Progenitor cell of endocrine pancreas (in vitro differentiated cells): ENCODE data around the gene CCDC85B. TPM values are rescaled to one million over a fixed set of nuclear protein-coding genes. Genes with fewer than 3 reads are reported as not detected.

Experiments used
- DNase-seq: peaks from one replicate; pipeline ENCODE4 v3.0.0; 2021; ENCODE audit warnings: low spot score; ENCODE audit not compliant: unreplicated experiment
- H3K27ac Mint-ChIP-seq: 2 replicates; pipeline ENCODE4 v1.8.0; 2021; ENCODE audit warnings: mild to moderate bottlenecking, moderate library complexity, mixed read lengths
- H3K27me3 Mint-ChIP-seq: 2 replicates; pipeline ENCODE4 v1.8.0; 2021; ENCODE audit warnings: mixed read lengths
- H3K36me3 Mint-ChIP-seq: 2 replicates; pipeline ENCODE4 v1.8.0; 2022; ENCODE audit warnings: mixed read lengths; ENCODE audit not compliant: insufficient read depth
- H3K4me1 Mint-ChIP-seq: 2 replicates; pipeline ENCODE4 v1.8.0; 2021; ENCODE audit warnings: low read depth, mixed read lengths
- H3K4me3 Mint-ChIP-seq: 2 replicates; pipeline ENCODE4 v1.8.0; 2021; ENCODE audit warnings: low read depth, mild to moderate bottlenecking, moderate library complexity, mixed read lengths
- H3K9me3 Mint-ChIP-seq: 2 replicates; pipeline ENCODE4 v1.8.0; 2021; ENCODE audit warnings: low read depth, mixed read lengths
- total RNA-seq: library from RNA; stranded (reverse); gene quantifications from 2 replicates; pipeline ENCODE4 v1.2.1, GENCODE V29; 2021
- TF ChIP-seq, protein P1 (sequence below): fragments of 200-600 bp; sonication (generic); IDR thresholded peaks from one replicate; pipeline ENCODE4 v1.5.0; 2021; ENCODE audit warnings: antibody characterized with exemption, mild to moderate bottlenecking; ENCODE audit not compliant: unreplicated experiment

CCDC85B gene
- total RNA-seq, 1 donor from 2014 or later, result 7.4 TPM

- Mint-ChIP-seq H3K36me3 (peaks cover 6% of the 10 kb centered on the region), H3K4me3 (no peak overlapping the region), H3K4me1 (peaks cover 30% of the 10 kb centered on the region), H3K27me3 (peaks cover 8% of the 10 kb centered on the region), H3K9me3 (no peaks in the 10 kb centered on the region), H3K27ac (no peak overlapping the region)
- TF ChIP-seq, protein P1, sequence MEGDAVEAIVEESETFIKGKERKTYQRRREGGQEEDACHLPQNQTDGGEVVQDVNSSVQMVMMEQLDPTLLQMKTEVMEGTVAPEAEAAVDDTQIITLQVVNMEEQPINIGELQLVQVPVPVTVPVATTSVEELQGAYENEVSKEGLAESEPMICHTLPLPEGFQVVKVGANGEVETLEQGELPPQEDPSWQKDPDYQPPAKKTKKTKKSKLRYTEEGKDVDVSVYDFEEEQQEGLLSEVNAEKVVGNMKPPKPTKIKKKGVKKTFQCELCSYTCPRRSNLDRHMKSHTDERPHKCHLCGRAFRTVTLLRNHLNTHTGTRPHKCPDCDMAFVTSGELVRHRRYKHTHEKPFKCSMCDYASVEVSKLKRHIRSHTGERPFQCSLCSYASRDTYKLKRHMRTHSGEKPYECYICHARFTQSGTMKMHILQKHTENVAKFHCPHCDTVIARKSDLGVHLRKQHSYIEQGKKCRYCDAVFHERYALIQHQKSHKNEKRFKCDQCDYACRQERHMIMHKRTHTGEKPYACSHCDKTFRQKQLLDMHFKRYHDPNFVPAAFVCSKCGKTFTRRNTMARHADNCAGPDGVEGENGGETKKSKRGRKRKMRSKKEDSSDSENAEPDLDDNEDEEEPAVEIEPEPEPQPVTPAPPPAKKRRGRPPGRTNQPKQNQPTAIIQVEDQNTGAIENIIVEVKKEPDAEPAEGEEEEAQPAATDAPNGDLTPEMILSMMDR, result no peak
- DNase-seq, result no peak
Measured at GRCh38 chr11:65885808-65886536, 4.5 kb upstream of the CCDC85B start.

DNA sequence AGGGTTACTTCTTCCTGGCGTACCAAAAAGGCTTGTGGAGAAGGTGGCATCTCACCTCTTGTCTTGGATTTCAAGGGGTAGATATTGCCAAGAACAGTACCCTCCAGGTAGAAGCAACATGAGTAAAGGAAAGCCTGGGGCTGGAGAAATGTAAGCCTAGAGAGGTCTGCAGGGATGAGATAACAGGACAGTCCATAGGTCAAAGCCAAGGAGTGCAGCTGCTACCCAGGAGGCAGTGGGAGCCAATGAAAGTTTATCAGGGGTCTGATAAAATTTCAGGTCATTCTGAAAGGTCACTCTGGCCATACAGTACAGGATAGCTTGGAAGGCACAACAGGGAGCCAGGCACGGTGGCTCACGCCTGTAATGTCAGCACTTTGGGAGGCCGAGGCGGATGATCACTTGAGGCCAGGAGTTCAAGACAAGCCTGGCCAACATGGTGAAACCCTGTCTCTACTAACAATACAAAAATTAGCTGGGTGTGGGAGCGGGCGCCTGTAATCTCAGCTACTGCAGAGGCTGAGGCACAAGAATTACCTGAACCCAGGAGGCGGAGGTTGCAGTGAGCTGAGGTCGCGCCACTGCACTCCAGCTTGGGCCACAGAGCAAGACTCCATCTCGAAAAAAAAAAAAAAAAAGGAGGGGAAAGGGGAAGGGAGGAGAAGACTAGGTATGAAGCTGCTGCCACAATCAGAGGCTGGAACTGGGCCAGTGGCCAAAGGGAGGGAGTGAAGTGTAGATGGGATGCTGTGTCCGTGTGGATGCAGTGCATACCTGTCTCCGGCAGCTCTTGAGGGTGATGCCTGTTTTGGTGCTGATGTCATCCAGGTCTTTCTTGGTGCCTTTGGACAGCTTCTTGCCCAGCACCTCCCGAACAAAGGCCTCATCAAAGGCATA lies 3.4 kb upstream of the CCDC85B start:
- Mint-ChIP-seq H3K4me3 (peak overlapping the region; percentile 98), H3K27me3 (peaks cover 11% of the 10 kb centered on the region), H3K4me1 (peaks cover 30% of the 10 kb centered on the region), H3K27ac (peak overlapping the region; percentile 69), H3K36me3 (peaks cover 6% of the 10 kb centered on the region), H3K9me3 (no peaks in the 10 kb centered on the region)
- DNase-seq, result no peak
- TF ChIP-seq, protein P1, result no peak

- peaks cover 18% of the 10 kb centered on the region for H3K27me3 Mint-ChIP-seq
- H3K27ac Mint-ChIP-seq, result peak overlapping the region; percentile 99
- TF ChIP-seq, protein P1, result no peak
- no peak for DNase-seq
- H3K4me1 Mint-ChIP-seq, result peaks cover 35% of the 10 kb centered on the region
- peaks cover 6% of the 10 kb centered on the region for H3K36me3 Mint-ChIP-seq
- peak overlapping the region; percentile 98 for H3K4me3 Mint-ChIP-seq
- H3K9me3 Mint-ChIP-seq, result no peaks in the 10 kb centered on the region
Measured at GRCh38 chr11:65887723-65888162, 2.7 kb upstream of the CCDC85B start.

DNA sequence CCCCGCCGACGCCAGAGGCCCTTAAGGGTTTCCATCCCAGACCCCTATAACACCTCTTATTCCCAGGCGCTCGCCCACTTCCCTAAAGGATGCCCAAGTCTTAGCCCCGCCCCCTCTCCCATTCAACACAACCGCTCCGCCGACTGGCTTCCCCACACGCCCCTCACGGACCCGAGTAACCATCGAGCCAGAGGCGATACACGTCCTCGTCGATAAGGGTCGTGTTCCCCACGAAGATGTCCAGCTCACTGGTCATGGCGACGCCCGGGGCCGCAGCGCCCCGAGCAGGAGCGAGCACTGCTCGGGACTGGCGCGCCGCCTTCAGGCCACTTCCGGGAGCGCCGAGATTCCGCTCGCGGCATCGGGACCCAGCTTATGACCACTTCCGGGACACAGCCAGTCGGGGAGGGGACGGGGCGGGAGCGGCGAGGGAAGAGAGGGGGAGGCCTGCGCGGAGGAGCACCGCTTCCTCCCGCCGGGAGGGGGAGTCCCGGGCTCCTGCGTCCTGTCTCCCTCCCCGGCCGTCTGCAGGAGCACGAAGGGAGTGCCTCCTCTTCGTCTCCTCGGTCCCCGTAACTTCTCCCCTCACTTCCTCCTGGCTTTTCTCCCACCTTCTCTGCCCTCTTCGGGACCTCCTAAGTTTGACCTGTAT lies 2.2 kb upstream of the CCDC85B start, which contains the start of gene FIBP:
Gene FIBP, minus strand, starts transcription at position 309 of the 652 bp plus-strand sequence. Its CDS starts 53 bp downstream, at position 256.
- H3K4me1 Mint-ChIP-seq, result peaks cover 35% of the 10 kb centered on the region

More for the DNA sequence above, 2.2 kb upstream of the CCDC85B start, which contains the start of gene FIBP:
- H3K27ac Mint-ChIP-seq, result peak within 1 kb of the TSS; percentile 99
- peaks cover 19% of the 10 kb centered on the region for H3K27me3 Mint-ChIP-seq
- peak within 1 kb of the TSS; percentile 98 for H3K4me3 Mint-ChIP-seq
- H3K9me3 Mint-ChIP-seq, result no peaks in the 10 kb centered on the region
- peaks cover 6% of the 10 kb centered on the region for H3K36me3 Mint-ChIP-seq
- TF ChIP-seq, protein P1, result peak; percentile 71
- DNase-seq, result peak; percentile 98
